Ishikawa (cell line): ENCODE measurements around the gene MRPL49.

Source experiments
- YY1 ChIP-seq: IDR thresholded peaks from 2 replicates; pipeline ENCODE4 v1.6.1; 2012; ENCODE audit warnings: low read depth
- TF ChIP-seq, protein P1 (sequence below): IDR thresholded peaks from 2 replicates; pipeline ENCODE4 v1.6.1; 2012
- TF ChIP-seq, protein P2 (sequence below): IDR thresholded peaks from 2 replicates; pipeline ENCODE4 v1.6.1; 2012; ENCODE audit warnings: low read depth, mild to moderate bottlenecking

- TF ChIP-seq, protein P1, sequence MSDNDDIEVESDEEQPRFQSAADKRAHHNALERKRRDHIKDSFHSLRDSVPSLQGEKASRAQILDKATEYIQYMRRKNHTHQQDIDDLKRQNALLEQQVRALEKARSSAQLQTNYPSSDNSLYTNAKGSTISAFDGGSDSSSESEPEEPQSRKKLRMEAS, result no peak
- no peak for TF ChIP-seq YY1
- TF ChIP-seq, protein P2, sequence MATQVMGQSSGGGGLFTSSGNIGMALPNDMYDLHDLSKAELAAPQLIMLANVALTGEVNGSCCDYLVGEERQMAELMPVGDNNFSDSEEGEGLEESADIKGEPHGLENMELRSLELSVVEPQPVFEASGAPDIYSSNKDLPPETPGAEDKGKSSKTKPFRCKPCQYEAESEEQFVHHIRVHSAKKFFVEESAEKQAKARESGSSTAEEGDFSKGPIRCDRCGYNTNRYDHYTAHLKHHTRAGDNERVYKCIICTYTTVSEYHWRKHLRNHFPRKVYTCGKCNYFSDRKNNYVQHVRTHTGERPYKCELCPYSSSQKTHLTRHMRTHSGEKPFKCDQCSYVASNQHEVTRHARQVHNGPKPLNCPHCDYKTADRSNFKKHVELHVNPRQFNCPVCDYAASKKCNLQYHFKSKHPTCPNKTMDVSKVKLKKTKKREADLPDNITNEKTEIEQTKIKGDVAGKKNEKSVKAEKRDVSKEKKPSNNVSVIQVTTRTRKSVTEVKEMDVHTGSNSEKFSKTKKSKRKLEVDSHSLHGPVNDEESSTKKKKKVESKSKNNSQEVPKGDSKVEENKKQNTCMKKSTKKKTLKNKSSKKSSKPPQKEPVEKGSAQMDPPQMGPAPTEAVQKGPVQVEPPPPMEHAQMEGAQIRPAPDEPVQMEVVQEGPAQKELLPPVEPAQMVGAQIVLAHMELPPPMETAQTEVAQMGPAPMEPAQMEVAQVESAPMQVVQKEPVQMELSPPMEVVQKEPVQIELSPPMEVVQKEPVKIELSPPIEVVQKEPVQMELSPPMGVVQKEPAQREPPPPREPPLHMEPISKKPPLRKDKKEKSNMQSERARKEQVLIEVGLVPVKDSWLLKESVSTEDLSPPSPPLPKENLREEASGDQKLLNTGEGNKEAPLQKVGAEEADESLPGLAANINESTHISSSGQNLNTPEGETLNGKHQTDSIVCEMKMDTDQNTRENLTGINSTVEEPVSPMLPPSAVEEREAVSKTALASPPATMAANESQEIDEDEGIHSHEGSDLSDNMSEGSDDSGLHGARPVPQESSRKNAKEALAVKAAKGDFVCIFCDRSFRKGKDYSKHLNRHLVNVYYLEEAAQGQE, result no peak
Observed at GRCh38 chr11:65109231-65110198, 12.6 kb upstream of the MRPL49 start.
